GM12892 (cell line): ENCODE results near the gene NAT16. TPM values are rescaled to one million over a fixed set of nuclear protein-coding genes. Genes with fewer than 3 reads are reported as not detected.

Experiments used
- DNase-seq: peaks from one replicate; pipeline ENCODE4 v3.0.0; 2011; ENCODE audit not compliant: insufficient read length
- FAIRE-seq: peaks from 2 replicates; lab custom pipeline; 2011; peaks lifted over from hg19 to GRCh38; lab: Jason Lieb, UNC
- POLR2A ChIP-seq: IDR thresholded peaks from 2 replicates; pipeline ENCODE4 v1.6.1; 2011; ENCODE audit warnings: low read depth, low read length, control low read depth
- POLR2AphosphoS5 ChIP-seq: IDR thresholded peaks from 2 replicates; pipeline ENCODE4 v1.6.1; 2011; ENCODE audit warnings: low read depth, low read length, control low read depth
- TAF1 ChIP-seq: IDR thresholded peaks from 2 replicates; pipeline ENCODE4 v1.6.1; 2011; ENCODE audit warnings: low read depth, mild to moderate bottlenecking, control low read depth, low read length, borderline replicate concordance
- polyA plus RNA-seq: library from polyadenylated mRNA; unstranded; fragments of >200 nt; gene quantifications from one replicate; pipeline ENCODE4 v1.2.1, GENCODE V29; 2012; ENCODE audit warnings: missing spikeins, inconsistent platforms; ENCODE audit not compliant: missing spikeins

NAT16 gene
- not detected for polyA plus RNA-seq

DNA sequence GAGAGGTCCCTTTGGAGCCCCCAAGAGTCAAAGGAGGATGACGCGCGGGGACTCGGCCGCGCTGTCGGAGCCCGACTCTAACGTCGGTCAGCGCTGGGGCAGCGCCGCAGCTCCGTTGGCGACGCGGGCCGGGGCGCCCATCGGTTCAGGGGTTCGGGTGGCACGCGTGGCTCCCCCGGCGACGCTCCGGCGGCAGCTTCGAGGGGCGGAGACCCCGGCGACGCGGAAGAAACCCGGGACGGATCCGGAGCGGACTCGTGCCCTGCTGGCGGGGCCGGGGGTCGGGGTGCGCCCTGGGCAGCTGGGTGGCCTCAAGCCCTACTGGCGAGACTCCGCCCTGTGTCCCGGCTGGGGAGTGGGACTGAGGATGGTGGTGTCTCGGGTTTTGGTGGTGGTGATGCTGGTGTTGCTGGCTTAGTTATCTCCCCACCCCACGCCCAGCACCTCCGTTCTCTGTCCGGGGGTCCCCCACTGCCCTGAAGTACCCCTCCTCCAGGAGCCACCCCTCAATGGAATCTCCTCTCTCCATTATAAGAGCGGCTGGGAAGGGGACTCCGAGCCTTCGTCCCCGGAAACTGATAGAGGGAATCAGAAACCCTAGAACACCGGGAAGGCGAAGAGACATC is at the start of gene NAT16:
NAT16 (minus strand) TSS at position 164 of the 626 bp plus-strand sequence. CDS start 5,486 bp downstream, outside the sequence.
- FAIRE-seq (no peak), DNase-seq (no peak)
- TF ChIP-seq TAF1 (no peak), POLR2AphosphoS5 (no peak), POLR2A (no peak)

GRCh38 chr7:101226721-101227120 is 46.6 kb upstream of the NAT16 start:
- TF ChIP-seq TAF1 (no peak), POLR2A (no peak), POLR2AphosphoS5 (no peak)
- FAIRE-seq: no peak

DNA sequence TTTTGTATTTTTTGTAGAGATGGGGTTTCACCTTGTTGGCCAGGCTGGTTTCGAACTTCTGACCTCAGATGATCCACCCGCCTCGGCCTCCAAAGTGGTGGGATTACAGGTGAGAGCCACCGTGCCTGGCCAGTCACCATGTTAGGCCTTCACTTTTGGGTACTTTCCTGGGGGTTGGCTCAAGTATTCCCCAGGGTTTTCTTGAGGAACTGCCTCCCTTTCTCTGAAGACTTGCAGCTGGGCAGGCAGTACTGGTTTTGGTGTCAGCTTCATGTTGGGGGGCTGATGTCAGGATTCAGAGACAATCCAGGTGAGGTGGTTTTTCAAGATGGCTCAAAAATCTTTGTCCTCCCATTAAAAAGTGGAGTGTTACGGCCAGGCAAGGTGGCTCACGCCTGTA is 45.6 kb upstream of the NAT16 start:
- TF ChIP-seq TAF1 (no peak), POLR2AphosphoS5 (no peak), POLR2A (no peak)
- DNase-seq (no peak), FAIRE-seq (no peak)

More at GRCh38 chr7:101226721-101227120, 46.6 kb upstream of the NAT16 start:
- no peak for DNase-seq

GRCh38 chr7:101223528-101223927 is 43.4 kb upstream of the NAT16 start:
- FAIRE-seq: no peak
- TF ChIP-seq POLR2A (no peak), TAF1 (no peak), POLR2AphosphoS5 (no peak)

GRCh38 chr7:101222275-101222830 is 42.3 kb upstream of the NAT16 start:
- no peak for DNase-seq
- FAIRE-seq: no peak
- TF ChIP-seq POLR2A (no peak), TAF1 (no peak), POLR2AphosphoS5 (no peak)

More at GRCh38 chr7:101223528-101223927, 43.4 kb upstream of the NAT16 start:
- DNase-seq: no peak

- FAIRE-seq (no peak), DNase-seq (no peak)
- no peak for TF ChIP-seq TAF1
- no peak for TF ChIP-seq POLR2AphosphoS5
- TF ChIP-seq POLR2A: no peak
These were observed 40.2 kb upstream of the NAT16 start for GRCh38 chr7:101220295-101220694.

- FAIRE-seq: no peak
- DNase-seq: no peak
- TF ChIP-seq POLR2A (no peak), TAF1 (no peak), POLR2AphosphoS5 (no peak)
These were observed 38.4 kb upstream of the NAT16 start for GRCh38 chr7:101218236-101219125.

GRCh38 chr7:101217388-101218235 is 37.5 kb upstream of the NAT16 start, which contains the start of the genes PLOD3 and ZNHIT1:
PLOD3 (minus strand) TSS chr7:101217581; CDS start chr7:101217274, 307 bp downstream.
ZNHIT1 (plus strand) TSS chr7:101218165; CDS start chr7:101218196, 31 bp downstream.
- DNase-seq: peak; percentile 94
- TF ChIP-seq POLR2A (no peak; the same call in 1 of the 2 replicates), TAF1 (0 out of 2 replicates have a peak, but pooled peaks have one; percentile 28)
- FAIRE-seq: peak; percentile 95

GRCh38 chr7:101216860-101217387 is 36.8 kb upstream of the NAT16 start:
- no peak for TF ChIP-seq POLR2AphosphoS5
- no peak for TF ChIP-seq TAF1
- TF ChIP-seq POLR2A: no peak
- FAIRE-seq (no peak), DNase-seq (no peak)
